ENCODE measurements around the gene F2RL1. TPM values are rescaled to one million over a fixed set of nuclear protein-coding genes. Genes with fewer than 3 reads are reported as not detected.
"Not testable (repeated sequence)": the region's sequence is repeated elsewhere in the genome, so short reads cannot be mapped to it uniquely, and the experiment has no call there.

Gene F2RL1
- total RNA-seq, 1 experiment from 2014 or later, result 0.32 TPM

DNA sequence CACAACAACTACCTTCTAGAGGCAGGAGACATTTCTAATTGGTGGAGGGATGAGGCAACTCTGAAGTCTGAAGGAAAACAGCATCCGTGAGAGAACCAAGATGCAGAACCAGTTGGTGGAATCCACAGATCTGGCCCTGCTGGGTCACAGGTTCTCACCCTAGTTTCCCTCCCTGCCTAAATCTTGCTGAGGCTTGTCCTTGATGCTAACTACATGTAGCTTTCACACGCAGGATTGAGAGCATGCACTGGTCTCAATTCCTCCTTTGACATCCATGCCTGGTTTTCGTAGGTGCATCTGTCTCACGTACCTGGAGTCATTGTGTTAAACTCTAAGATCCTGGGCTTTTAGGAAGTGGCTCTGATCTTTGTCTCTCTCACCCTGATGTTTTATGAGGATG lies 9.7 kb upstream of the F2RL1 start:
- DNase-seq (ENCODE audit: low spot score), result no peak
- ChIA-PET CTCF (no interaction called here), POLR2A (ENCODE audit: low non-redundant PET) (no interaction called here)
- TF ChIP-seq, protein P1, sequence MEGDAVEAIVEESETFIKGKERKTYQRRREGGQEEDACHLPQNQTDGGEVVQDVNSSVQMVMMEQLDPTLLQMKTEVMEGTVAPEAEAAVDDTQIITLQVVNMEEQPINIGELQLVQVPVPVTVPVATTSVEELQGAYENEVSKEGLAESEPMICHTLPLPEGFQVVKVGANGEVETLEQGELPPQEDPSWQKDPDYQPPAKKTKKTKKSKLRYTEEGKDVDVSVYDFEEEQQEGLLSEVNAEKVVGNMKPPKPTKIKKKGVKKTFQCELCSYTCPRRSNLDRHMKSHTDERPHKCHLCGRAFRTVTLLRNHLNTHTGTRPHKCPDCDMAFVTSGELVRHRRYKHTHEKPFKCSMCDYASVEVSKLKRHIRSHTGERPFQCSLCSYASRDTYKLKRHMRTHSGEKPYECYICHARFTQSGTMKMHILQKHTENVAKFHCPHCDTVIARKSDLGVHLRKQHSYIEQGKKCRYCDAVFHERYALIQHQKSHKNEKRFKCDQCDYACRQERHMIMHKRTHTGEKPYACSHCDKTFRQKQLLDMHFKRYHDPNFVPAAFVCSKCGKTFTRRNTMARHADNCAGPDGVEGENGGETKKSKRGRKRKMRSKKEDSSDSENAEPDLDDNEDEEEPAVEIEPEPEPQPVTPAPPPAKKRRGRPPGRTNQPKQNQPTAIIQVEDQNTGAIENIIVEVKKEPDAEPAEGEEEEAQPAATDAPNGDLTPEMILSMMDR (conservative IDR thresholded peaks at IDR 0.05; ENCODE audit: low read depth, low read length), result no peak
- no peak for TF ChIP-seq EZH2 (IDR thresholded peaks at IDR 0.05; ENCODE audit: borderline replicate concordance, low read depth, low read length, poor library complexity, severe bottlenecking)
- Histone ChIP-seq H3K36me3 (ENCODE audit: insufficient read depth, low read length, poor library complexity, severe bottlenecking) (no peaks in the 10 kb centered on the region), H3K27ac (ENCODE audit: low read depth, low read length, poor library complexity, severe bottlenecking) (no peak overlapping the region), H3K9me3 (ENCODE audit: low read depth, low read length, poor library complexity, severe bottlenecking) (no peaks in the 10 kb centered on the region), H3K27me3 (replicated peaks; ENCODE audit: insufficient read depth, low read depth, low read length, poor library complexity) (no peaks in the 10 kb centered on the region), H3K4me1 (ENCODE audit: insufficient read depth, low read length, poor library complexity, severe bottlenecking) (peaks cover 22% of the 10 kb centered on the region), H3K4me3 (ENCODE audit: low read depth, low read length, poor library complexity, severe bottlenecking) (no peak overlapping the region)
- no TSS peak for BruUV-seq (replicated peaks)
- intact Hi-C loops (cut with micrococcal nuclease; ENCODE audit: unreplicated experiment), result no loop called here

DNA sequence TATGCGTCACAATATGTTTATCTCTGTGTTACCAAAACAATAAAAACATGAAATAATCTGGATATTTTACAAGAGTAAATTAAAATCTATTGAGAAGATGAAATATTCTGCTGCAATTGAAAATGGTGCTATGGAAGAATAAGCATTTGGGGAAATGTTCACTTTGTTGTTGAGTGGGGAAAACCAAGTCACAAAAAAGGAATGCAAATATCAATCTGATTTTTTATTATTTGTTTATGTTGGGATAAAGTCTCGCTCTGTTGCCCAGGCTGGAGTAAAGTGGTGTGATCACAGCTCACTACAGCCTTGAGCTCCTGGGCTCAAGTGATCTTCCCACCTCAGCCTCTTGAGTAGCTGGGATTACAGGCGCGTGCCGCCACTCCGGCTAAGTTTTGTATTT lies 8.6 kb upstream of the F2RL1 start:
- Histone ChIP-seq H3K36me3 (ENCODE audit: insufficient read depth, low read length, poor library complexity, severe bottlenecking) (no peaks in the 10 kb centered on the region), H3K4me3 (ENCODE audit: low read depth, low read length, poor library complexity, severe bottlenecking) (no peak overlapping the region), H3K9me3 (ENCODE audit: low read depth, low read length, poor library complexity, severe bottlenecking) (no peaks in the 10 kb centered on the region), H3K4me1 (ENCODE audit: insufficient read depth, low read length, poor library complexity, severe bottlenecking) (peaks cover 22% of the 10 kb centered on the region), H3K27ac (ENCODE audit: low read depth, low read length, poor library complexity, severe bottlenecking) (no peak overlapping the region), H3K27me3 (replicated peaks; ENCODE audit: insufficient read depth, low read depth, low read length, poor library complexity) (no peaks in the 10 kb centered on the region)
- no TSS peak for BruUV-seq (replicated peaks)
- TF ChIP-seq EZH2 (IDR thresholded peaks at IDR 0.05; ENCODE audit: borderline replicate concordance, low read depth, low read length, poor library complexity, severe bottlenecking), result no peak
- TF ChIP-seq, protein P1 (conservative IDR thresholded peaks at IDR 0.05; ENCODE audit: low read depth, low read length), result no peak
- DNase-seq (ENCODE audit: low spot score), result no peak
- ChIA-PET POLR2A (ENCODE audit: low non-redundant PET) (no interaction called here), CTCF (no interaction called here)
- intact Hi-C loops (cut with micrococcal nuclease; ENCODE audit: unreplicated experiment), result no loop called here

DNA sequence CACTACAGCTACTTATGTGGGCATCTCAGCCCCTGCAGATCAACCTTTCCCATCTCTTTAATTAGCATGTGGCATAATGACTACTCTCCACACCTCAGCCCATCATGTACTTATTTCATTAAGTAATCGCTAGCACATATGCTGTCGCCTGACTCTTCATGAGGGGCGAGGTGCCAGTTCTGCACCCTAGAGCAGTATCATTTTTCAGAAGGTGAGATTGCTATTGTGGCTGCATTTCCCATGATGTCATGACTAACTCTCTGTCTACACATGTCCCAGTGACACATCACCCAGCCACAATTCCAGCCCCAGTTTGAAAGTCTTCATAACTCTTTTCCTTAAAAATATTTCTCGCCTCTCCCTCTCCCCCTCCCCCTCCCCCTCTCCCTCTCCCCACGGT lies 7.6 kb upstream of the F2RL1 start:
- Histone ChIP-seq H3K9me3 (ENCODE audit: low read depth, low read length, poor library complexity, severe bottlenecking) (no peaks in the 10 kb centered on the region), H3K27me3 (replicated peaks; ENCODE audit: insufficient read depth, low read depth, low read length, poor library complexity) (no peaks in the 10 kb centered on the region), H3K27ac (ENCODE audit: low read depth, low read length, poor library complexity, severe bottlenecking) (no peak overlapping the region), H3K36me3 (ENCODE audit: insufficient read depth, low read length, poor library complexity, severe bottlenecking) (no peaks in the 10 kb centered on the region), H3K4me1 (ENCODE audit: insufficient read depth, low read length, poor library complexity, severe bottlenecking) (peaks cover 15% of the 10 kb centered on the region), H3K4me3 (ENCODE audit: low read depth, low read length, poor library complexity, severe bottlenecking) (no peak overlapping the region)
- TF ChIP-seq EZH2 (IDR thresholded peaks at IDR 0.05; ENCODE audit: borderline replicate concordance, low read depth, low read length, poor library complexity, severe bottlenecking), result no peak
- intact Hi-C loops (cut with micrococcal nuclease; ENCODE audit: unreplicated experiment), result no loop called here
- POLR2A ChIA-PET (ENCODE audit: low non-redundant PET), result no interaction called here
- no peak for DNase-seq (ENCODE audit: low spot score)
- CTCF ChIA-PET, result no interaction called here
- BruUV-seq (replicated peaks), result no TSS peak

DNA sequence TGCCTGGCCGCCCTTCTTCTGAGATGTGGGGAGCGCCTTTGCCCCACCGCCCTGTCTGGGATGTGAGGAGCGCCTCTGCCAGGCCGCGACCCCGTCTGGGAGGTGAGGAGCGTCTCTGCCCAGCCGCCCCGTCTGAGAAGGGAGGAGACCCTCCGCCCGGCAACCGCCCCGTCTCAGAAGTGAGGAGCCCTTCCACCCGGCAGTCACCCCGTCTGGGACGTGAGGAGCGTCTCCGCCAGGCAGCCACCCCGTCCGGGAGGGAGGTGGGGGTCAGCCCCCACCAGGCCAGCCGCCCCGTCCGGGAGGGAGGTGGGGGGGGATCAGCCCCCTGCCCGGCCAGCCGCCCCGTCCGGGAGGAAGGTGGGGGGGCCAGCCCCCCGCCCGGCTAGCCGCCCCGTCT lies 6.6 kb upstream of the F2RL1 start:
- H3K36me3 ChIP-seq (ENCODE audit: insufficient read depth, low read length, poor library complexity, severe bottlenecking); intact Hi-C loops (cut with micrococcal nuclease; ENCODE audit: unreplicated experiment); CTCF ChIA-PET; POLR2A ChIA-PET (ENCODE audit: low non-redundant PET); H3K27ac ChIP-seq (ENCODE audit: low read depth, low read length, poor library complexity, severe bottlenecking); H3K27me3 ChIP-seq (replicated peaks; ENCODE audit: insufficient read depth, low read depth, low read length, poor library complexity); H3K9me3 ChIP-seq (ENCODE audit: low read depth, low read length, poor library complexity, severe bottlenecking); H3K4me3 ChIP-seq (ENCODE audit: low read depth, low read length, poor library complexity, severe bottlenecking); DNase-seq (ENCODE audit: low spot score); BruUV-seq (replicated peaks): not testable (repeated sequence)
- H3K4me1 ChIP-seq (ENCODE audit: insufficient read depth, low read length, poor library complexity, severe bottlenecking), result peaks cover 12% of the 10 kb centered on the region

Data from A673 (cell line).